Embryonic facial prominence (tissue), 1 donor: ENCODE measurements around the gene GPR142.

ENCODE experiments used
- DNase-seq: peaks from one replicate; pipeline ENCODE4 v3.0.0-alpha.2; 2016; ENCODE audit errors: extremely low spot score

GPR142 gene, protein sequence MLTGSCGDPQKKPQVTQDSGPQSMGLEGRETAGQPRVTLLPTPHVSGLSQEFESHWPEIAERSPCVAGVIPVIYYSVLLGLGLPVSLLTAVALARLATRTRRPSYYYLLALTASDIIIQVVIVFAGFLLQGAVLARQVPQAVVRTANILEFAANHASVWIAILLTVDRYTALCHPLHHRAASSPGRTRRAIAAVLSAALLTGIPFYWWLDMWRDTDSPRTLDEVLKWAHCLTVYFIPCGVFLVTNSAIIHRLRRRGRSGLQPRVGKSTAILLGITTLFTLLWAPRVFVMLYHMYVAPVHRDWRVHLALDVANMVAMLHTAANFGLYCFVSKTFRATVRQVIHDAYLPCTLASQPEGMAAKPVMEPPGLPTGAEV

GRCh38 chr17:74367206-74367605, at the start of gene GPR142:
GPR142 (plus strand) TSS chr17:74367506; CDS start chr17:74369541, 2,035 bp downstream.
- no peak for DNase-seq

GRCh38 chr17:74318391-74318790, 48.9 kb upstream of the GPR142 start:
- no peak for DNase-seq

GRCh38 chr17:74324521-74324920, 42.8 kb upstream of the GPR142 start:
- DNase-seq = no peak

DNA sequence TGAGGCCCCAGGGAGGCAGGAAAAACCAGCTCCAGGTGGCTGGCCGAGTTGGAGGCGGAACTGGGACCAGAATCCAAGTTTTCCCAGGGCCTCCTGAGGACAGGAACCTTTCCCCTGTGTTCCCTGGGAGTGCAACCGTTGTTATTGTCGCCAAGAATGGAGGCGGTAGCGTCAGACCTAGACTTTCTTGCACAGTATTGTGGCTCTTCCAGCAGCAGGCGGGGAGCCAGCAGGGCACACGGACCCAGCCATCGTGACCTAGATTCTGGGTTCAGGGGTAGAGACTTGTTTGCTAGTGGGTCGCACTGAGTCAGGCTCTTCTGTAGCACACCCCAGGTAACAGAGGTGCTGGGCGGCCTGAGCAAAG, 41.9 kb upstream of the GPR142 start:
- no peak for DNase-seq

- no peak for DNase-seq
Observed at GRCh38 chr17:74325743-74326379, 41.4 kb upstream of the GPR142 start, which contains the start of gene KIF19. KIF19 (plus strand) TSS chr17:74326226; CDS start chr17:74326350, 124 bp downstream.

DNA sequence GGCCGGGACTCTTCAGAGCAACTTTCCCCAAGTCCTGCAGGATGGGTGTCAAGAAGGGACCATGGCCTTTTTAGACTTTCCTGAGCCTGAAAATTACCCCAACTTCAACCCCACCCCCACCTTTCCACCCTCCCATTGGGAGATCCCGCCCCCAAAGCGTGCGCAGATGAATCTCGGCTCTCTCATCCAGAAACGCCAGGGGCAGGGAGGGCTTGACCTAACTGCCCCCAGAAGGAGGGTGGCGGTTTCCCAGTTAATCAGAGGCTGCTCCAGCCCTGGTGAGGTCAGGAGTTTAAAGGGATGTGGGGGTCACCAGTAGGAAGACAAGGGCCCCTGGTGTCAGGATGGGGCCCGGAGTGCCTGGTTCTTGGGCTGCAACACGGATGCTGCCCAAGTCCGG, 40.8 kb upstream of the GPR142 start:
- no peak for DNase-seq

DNA sequence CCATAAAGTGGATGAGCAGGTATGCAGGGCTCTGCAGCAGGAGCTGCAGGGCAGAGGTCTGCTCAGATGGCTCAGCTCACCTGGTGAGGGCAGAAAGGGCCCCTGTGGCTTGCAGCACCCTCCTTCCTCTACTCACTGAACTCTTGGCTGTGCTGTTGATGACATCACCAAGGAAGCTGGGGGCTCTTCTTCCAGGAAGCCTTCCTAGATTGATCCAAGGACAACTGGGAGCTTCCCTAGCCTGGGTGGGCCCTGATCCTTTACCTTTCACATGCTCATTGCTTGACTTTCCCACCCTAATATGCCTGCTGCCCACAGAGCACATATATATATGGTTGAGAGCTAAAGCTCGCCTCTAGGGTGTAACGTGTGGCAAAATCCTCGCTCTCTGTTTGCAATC, 38.8 kb upstream of the GPR142 start:
- DNase-seq = no peak

GRCh38 chr17:74329378-74329777, 37.9 kb upstream of the GPR142 start:
- no peak for DNase-seq

DNA sequence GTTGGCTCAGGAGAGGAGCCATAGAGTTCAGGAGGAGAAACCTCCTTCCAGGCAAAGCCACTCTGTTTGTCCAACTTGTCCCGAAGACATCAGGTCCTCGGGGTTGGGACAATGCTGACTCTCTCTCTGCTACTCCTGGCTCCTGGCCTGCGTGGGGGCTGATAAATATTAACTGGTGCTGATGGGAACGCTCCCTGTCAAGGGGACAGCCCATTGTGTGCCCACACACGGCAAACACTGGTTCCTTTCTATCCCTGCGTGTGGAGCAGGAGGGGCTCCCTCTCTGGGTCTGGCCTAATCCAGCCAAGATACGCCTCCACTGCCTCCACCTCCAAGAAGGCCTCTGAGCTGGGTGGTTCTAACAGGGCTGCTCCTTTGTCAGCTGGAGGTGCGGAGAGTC, 36.9 kb upstream of the GPR142 start:
- DNase-seq = no peak

DNA sequence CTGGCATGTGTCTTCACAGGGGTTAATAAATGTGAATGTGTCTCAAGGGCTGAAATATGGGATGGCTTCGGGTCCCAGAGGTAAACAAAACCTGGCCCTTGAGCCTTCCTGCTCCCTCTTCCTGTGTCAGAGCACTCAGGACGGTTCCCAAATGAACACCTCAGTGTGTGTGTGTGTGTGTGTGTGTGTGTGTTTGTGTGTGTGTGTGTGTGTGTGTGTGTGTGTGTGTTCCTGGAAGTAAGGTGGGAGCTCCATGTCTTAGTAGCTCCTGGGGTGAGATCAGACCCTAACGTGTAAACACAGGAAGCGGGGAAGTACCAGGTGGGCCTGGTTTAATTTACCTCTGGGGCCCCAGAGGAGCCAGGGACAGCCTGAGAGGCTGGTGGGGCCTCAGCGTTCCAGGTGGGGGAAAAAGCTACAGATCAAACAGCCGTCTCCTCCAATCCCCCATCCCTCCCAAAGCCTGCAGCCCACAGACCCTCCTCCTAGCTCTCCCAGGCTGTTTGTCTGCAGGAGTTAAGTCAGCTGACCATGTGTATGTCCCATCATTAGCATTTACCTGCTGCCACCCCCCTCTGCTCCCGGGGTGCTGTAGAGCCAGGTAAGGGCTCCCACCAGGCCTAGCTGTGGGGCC, 35.2 kb upstream of the GPR142 start:
- DNase-seq = no peak

DNA sequence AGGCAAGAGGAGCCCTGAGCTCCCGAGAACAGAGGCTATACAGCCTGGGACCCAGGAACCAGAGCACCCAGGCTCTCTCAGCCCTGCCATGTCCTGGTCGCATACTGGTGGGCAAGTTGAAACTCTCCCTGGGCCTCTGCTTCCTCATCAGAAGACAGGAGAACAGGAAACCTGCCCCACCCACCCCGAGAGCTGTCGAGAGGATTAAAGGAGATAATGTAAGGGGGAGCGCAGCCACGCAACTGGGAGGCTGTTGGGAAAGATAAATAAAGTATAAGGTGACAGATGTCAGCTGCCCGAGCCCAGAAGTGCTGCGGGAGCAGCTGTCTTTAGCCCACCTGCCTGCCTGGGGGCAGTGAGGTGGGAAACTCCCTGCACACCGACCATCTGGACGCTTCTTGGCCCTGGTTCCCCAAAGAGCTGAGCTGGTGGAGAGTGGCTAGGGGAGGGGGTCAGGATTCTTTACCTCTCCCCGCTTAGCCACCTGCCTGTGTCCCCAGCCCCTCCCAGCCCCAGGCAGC, 34.5 kb upstream of the GPR142 start:
- DNase-seq = no peak

DNA sequence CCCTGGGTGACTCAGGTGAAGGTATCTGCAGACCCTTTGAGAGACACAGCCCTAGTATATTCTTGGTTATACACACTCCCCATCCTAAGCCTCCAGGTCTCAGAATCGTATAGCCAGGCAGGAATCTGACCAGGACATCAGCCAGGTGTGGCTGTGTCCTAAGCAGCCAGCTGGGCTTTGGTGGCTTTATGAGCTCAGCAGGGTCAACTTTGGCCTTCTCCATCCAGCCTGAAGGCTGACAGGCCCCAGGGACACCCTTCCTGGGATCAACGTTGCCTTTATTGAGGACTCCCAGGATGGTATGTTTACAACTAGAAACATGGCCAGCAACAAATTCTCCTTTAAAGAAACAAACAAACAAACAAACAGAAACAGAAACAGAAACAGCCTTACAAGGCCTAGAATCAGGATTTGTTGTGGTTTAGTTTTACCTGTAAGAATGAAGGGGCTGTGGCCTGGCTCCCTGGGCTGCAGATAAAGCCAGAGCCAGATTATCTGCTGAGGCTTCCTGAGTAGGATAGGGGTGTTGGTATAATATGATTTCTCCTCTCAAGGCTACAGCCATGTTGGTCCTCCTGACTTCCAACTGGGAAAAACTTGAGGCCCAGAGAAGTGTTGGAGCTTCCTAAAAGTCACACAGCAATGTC, 32.8 kb upstream of the GPR142 start:
- DNase-seq = no peak

DNA sequence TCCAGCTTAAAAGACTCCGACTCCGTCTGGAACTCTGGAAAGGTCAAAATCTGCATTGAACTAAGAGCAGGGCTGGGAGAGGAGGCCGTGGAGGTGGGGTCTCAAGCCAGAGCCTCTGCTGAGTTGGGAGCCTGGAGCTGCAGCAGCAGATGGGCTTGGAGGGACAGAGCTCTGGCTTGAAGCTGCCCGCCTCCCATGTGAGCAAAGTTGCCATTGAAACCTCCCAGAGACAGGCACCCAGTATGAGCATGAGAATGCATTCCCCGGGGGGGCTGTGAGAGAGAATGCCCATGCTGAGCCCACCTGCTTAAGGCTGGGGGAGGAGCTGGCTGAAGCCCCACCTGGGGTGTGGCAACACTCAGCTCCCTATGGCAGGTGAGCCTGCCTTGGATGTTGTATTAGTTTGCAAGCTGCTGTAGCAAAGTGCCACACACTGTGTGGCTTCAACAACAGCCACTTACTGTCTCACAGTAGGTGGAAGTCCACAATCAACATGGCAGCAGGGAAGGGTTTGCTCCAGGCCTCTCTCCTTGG, 31.7 kb upstream of the GPR142 start:
- no peak for DNase-seq

DNA sequence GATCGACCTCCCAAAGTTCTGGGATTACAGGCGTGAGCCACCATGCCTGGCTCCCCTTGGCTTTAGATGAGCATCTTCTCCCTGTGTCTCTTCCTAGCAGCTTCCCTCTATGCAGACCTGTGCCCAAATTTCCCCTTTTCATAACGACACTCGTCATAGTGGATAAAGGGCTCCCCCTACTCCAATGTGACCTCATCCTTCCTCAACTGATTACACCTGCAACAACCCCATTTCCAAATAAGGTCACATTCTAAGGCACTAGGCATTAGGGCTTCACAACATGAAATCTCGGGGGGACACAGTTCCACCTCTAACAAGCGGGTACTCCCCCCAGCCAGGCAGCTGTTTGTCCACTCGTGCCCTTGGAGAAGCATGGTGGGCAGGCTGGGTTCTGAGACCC, 31.0 kb upstream of the GPR142 start:
- DNase-seq = no peak

DNA sequence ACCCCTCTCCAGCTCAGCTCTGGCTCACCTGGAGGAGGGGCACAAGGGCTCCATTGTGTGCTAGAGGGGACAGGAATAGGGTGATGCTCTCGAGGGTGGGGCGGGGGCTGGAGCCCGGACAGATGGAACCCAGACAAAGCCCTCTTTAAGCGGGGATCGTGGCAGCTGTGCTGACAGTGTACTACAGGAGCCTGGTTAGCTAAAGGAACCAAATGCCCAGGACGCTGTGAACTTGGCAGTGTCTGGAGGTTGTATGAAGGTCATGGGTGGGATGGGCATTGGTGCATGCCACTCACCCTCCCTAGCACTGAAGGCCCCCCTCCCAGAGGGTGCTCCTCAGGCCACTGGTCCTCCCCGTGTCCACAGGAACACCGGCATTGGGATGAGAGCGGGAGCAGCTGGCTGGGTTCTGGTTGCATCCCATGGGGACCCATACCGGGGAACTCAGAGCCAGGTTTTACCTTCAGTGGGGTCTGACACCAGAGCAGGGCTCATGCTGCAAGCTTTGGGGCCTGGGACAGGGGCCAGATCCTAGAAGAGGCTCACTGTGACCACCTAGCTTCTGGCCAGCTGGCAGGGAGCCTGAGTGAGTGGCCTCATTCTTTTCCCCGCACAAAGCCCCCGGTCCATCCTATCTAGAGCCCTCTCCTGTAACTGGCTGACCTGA, 29.3 kb upstream of the GPR142 start:
- no peak for DNase-seq

DNA sequence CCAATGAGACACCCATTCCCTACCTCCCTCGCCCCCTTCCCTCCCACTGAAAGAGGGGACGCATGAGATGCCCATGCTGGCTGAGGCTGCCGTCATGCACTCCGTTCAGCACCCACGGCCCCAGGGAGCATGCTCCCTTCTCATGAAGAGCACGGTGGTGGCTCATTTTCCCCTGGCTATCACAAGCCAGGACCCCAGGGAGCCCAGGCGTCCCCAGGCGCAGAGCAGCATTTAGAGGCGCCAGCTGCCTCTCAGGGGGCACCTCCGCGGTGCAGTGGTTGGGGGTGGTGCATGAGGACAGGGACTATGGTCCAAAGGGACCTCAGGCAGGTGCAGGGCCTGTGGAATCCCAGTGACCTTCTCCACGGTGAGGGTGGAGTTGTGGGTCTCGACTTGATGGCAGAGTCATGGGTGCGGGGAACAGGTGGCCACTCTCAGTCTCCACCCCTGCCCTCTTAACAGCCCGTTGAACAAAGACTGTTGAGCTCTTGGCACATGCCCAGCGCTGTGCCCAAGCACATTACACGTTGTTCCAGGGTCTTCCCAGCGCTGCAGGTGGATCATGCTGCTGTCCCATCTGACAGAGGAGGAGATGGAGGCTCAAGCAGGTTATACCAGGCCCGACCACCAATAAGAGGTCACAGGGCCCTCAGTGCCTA, 27.6 kb upstream of the GPR142 start:
- DNase-seq = no peak

- no peak for DNase-seq
Observed at GRCh38 chr17:74340470-74341023, 26.8 kb upstream of the GPR142 start.

DNA sequence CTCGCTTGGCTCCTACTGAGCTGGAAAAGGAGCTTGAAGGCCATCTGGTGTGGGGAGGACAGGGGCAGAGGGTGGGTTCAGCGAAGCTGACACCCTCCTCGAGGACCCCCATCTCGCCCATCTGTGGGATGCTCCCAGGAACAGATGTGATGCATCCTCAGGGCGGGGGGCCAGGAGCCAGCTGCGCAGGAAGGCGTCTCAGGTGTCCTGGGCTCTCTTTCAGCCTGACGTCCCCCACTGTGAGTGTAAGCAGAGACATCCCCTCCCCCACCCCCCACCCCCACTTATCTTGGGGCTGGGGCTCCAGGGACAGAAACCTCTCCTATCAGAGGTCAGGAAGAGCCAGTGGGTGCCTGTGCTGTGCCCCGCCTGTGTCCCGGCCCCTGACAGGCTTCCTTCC, 25.1 kb upstream of the GPR142 start:
- no peak for DNase-seq

DNA sequence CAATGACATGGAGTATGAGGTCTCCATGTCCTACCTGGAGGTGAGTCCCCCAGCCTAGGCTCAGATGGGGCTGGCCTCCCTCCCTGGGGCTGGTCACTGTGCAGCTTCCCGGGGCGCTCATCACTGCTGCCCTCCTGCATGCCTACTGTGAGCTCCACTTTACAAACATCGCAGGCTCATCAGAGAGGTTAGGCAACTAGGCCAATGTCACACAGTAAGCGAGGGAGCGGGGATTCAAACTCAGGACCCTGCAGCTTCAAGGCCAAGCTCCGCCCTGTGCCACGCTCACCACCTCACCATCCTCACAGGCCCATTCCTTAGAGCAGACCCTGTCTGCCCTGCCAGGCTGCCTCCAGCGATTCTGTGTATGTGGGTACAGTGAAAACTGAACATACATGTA, 24.2 kb upstream of the GPR142 start:
- DNase-seq = no peak

GRCh38 chr17:74343526-74344284, 23.6 kb upstream of the GPR142 start:
- DNase-seq = no peak
